ENCODE data around the gene SHC4. TPM values are rescaled to one million over a fixed set of nuclear protein-coding genes. Genes with fewer than 3 reads are reported as not detected.

Gene SHC4
- total RNA-seq, 3 donors from 2014 or later = 0.16 to 4.0 (median 1.3) TPM

- no peaks in the 10 kb centered on the region for H3K9me3 ChIP-seq
- H3K4me1 ChIP-seq = no peaks in the 10 kb centered on the region
- no peak for DNase-seq (ENCODE audit: low spot score in 2 of 2)
- intact Hi-C loops (cut with DNase I; ENCODE audit: low total_unique reads) = no loop called here
- H3K27ac ChIP-seq = no peak overlapping the region
- no peaks in the 10 kb centered on the region for H3K27me3 ChIP-seq
- H3K36me3 ChIP-seq = no peaks in the 10 kb centered on the region
- no peak for TF ChIP-seq POLR2AphosphoS5 (IDR thresholded peaks at IDR 0.05)
- no peak for TF ChIP-seq CTCF (IDR thresholded peaks at IDR 0.05)
- no peak for TF ChIP-seq POLR2A (IDR thresholded peaks at IDR 0.05)
- H3K4me3 ChIP-seq = no peak overlapping the region
Observed at GRCh38 chr15:48851956-48852355, 111.8 kb downstream of the SHC4 start.

GRCh38 chr15:48850648-48851047 lies 113.1 kb downstream of the SHC4 start:
- Histone ChIP-seq H3K36me3 (no peaks in the 10 kb centered on the region), H3K4me1 (no peaks in the 10 kb centered on the region), H3K4me3 (no peak overlapping the region), H3K9me3 (no peaks in the 10 kb centered on the region), H3K27ac (no peak overlapping the region), H3K27me3 (no peaks in the 10 kb centered on the region)
- no peak for DNase-seq (ENCODE audit: low spot score in 2 of 2)
- TF ChIP-seq CTCF (IDR thresholded peaks at IDR 0.05) = no peak
- no peak for TF ChIP-seq POLR2A (IDR thresholded peaks at IDR 0.05)
- no peak for TF ChIP-seq POLR2AphosphoS5 (IDR thresholded peaks at IDR 0.05)
- intact Hi-C loops (cut with DNase I; ENCODE audit: low total_unique reads) = no loop called here

- no peak for DNase-seq (ENCODE audit: low spot score in 2 of 2)
- Histone ChIP-seq H3K4me3 (no peak overlapping the region), H3K27ac (no peak overlapping the region), H3K27me3 (no peaks in the 10 kb centered on the region), H3K4me1 (no peaks in the 10 kb centered on the region), H3K9me3 (no peaks in the 10 kb centered on the region), H3K36me3 (no peaks in the 10 kb centered on the region)
- intact Hi-C loops (cut with DNase I; ENCODE audit: low total_unique reads) = no loop called here
- TF ChIP-seq CTCF (IDR thresholded peaks at IDR 0.05) (no peak), POLR2AphosphoS5 (IDR thresholded peaks at IDR 0.05) (no peak), POLR2A (IDR thresholded peaks at IDR 0.05) (no peak)
Observed at GRCh38 chr15:48845123-48845522, 118.6 kb downstream of the SHC4 start.

GRCh38 chr15:48842501-48842900 lies 121.2 kb downstream of the SHC4 start:
- intact Hi-C loops (cut with DNase I; ENCODE audit: low total_unique reads) = no loop called here
- no peaks in the 10 kb centered on the region for H3K9me3 ChIP-seq
- H3K4me3 ChIP-seq = no peak overlapping the region
- H3K27ac ChIP-seq = no peak overlapping the region
- TF ChIP-seq CTCF (IDR thresholded peaks at IDR 0.05) (no peak), POLR2AphosphoS5 (IDR thresholded peaks at IDR 0.05) (no peak)
- H3K36me3 ChIP-seq = no peaks in the 10 kb centered on the region
- no peaks in the 10 kb centered on the region for H3K4me1 ChIP-seq
- DNase-seq (ENCODE audit: low spot score in 2 of 2) = no peak
- no peaks in the 10 kb centered on the region for H3K27me3 ChIP-seq

GRCh38 chr15:48834756-48835155 lies 129.0 kb downstream of the SHC4 start:
- intact Hi-C loops (cut with DNase I; ENCODE audit: low total_unique reads) = no loop called here
- Histone ChIP-seq H3K27ac (no peak overlapping the region), H3K4me1 (no peaks in the 10 kb centered on the region), H3K27me3 (no peaks in the 10 kb centered on the region), H3K9me3 (peaks cover 12 to 19% of the 10 kb centered on the region in 2 donors), H3K36me3 (no peaks in the 10 kb centered on the region), H3K4me3 (no peak overlapping the region)
- TF ChIP-seq POLR2A (IDR thresholded peaks at IDR 0.05) (no peak), CTCF (IDR thresholded peaks at IDR 0.05) (no peak), POLR2AphosphoS5 (IDR thresholded peaks at IDR 0.05) (no peak)
- DNase-seq (ENCODE audit: low spot score in 2 of 2) = no peak
